Colonic mucosa (tissue), 4 donors: ENCODE results near the gene CELF3. TPM values are rescaled to one million over a fixed set of nuclear protein-coding genes. Genes with fewer than 3 reads are reported as not detected.

Source experiments
- DNase-seq: peaks from one replicate; pipeline ENCODE4 v3.0.0-alpha.2; 2020
- H3K27ac ChIP-seq: fragments of 200-600 bp; one replicate; pipeline ENCODE4 v1.8.0; 2021
- H3K27me3 ChIP-seq: fragments of 200-600 bp; one replicate; pipeline ENCODE4 v1.8.0; 2021
- H3K36me3 ChIP-seq: fragments of 200-600 bp; one replicate; pipeline ENCODE4 v1.8.0; 2021
- H3K4me1 ChIP-seq: fragments of 200-600 bp; one replicate; pipeline ENCODE4 v1.8.0; 2021; ENCODE audit warnings: mild to moderate bottlenecking
- H3K4me3 ChIP-seq: fragments of 200-600 bp; one replicate; pipeline ENCODE4 v1.8.0; 2021
- H3K9ac ChIP-seq, 2 donors: one replicate each; pipeline ENCODE4 v1.7.0; 2013; ENCODE audit warnings: control low read depth in 2 of 2, low read depth in 2 of 2, low read length in 2 of 2
- H3K9me3 ChIP-seq: fragments of 200-600 bp; one replicate; pipeline ENCODE4 v1.8.0; 2021
- CTCF ChIP-seq: fragments of 200-600 bp; IDR thresholded peaks from one replicate; pipeline ENCODE4 v1.8.0; 2022; ENCODE audit warnings: antibody characterized with exemption, mild to moderate bottlenecking
- intact Hi-C: fragments of 100-400 bp; cut with DNase I; formaldehyde crosslinking; loops from one replicate; pipeline ENCODE4 v1.14.1; 2022
- total RNA-seq, 2 donors: library from RNA; stranded (reverse); fragmentation: NEBNext Ultra II Directional in 1 of 2; extraction: Animal tissue kit (Norgen Biotek cat#: 25700) in 1 of 2; gene quantifications; one replicate each; pipeline ENCODE4 v1.2.1, GENCODE V29; 2021
- donor health status: healthy.
- donor health status: DM: no; HTN: no; CAD: no.
- donor health status: DM: no; HTN: no; CAD: no.

Gene CELF3
- total RNA-seq, 2 donors from 2014 or later: 2.7 to 2.8 TPM

GRCh38 chr1:151720554-151720953, 4.0 kb upstream of the CELF3 start:
- no peak for TF ChIP-seq CTCF
- Histone ChIP-seq H3K9me3 (no peaks in the 10 kb centered on the region), H3K36me3 (no peaks in the 10 kb centered on the region), H3K27ac (peak overlapping the region; percentile 45), H3K27me3 (no peaks in the 10 kb centered on the region), H3K4me1 (peaks cover 16% of the 10 kb centered on the region), H3K9ac (peak overlapping the region in 1 of 2 donors; percentile 60), H3K4me3 (peak overlapping the region; percentile 50)
- DNase-seq: no peak
- intact Hi-C loops: no loop called here

- no peaks in the 10 kb centered on the region for H3K9me3 ChIP-seq
- H3K4me1 ChIP-seq: peaks cover 16% of the 10 kb centered on the region
- no peak for TF ChIP-seq CTCF
- intact Hi-C loops: no loop called here
- peak overlapping the region; percentile 50 for H3K4me3 ChIP-seq
- no peaks in the 10 kb centered on the region for H3K27me3 ChIP-seq
- DNase-seq: no peak
- no peaks in the 10 kb centered on the region for H3K36me3 ChIP-seq
- peak overlapping the region; percentile 45 for H3K27ac ChIP-seq
- no peak overlapping the region for H3K9ac ChIP-seq
Measured at GRCh38 chr1:151720125-151720524, 3.5 kb upstream of the CELF3 start.

- Histone ChIP-seq H3K9me3 (no peaks in the 10 kb centered on the region), H3K4me3 (no peak overlapping the region), H3K27me3 (no peaks in the 10 kb centered on the region), H3K36me3 (no peaks in the 10 kb centered on the region), H3K4me1 (peaks cover 16% of the 10 kb centered on the region), H3K27ac (no peak overlapping the region), H3K9ac (no peak overlapping the region)
- DNase-seq: no peak
- intact Hi-C loops: no loop called here
- no peak for TF ChIP-seq CTCF
Measured at GRCh38 chr1:151718666-151719065, 2.1 kb upstream of the CELF3 start.

GRCh38 chr1:151718011-151718431, 1.4 kb upstream of the CELF3 start:
- DNase-seq: no peak
- peaks cover 16% of the 10 kb centered on the region for H3K4me1 ChIP-seq
- no peaks in the 10 kb centered on the region for H3K36me3 ChIP-seq
- H3K4me3 ChIP-seq: no peak overlapping the region
- no peak overlapping the region for H3K9ac ChIP-seq
- H3K27me3 ChIP-seq: no peaks in the 10 kb centered on the region
- no peaks in the 10 kb centered on the region for H3K9me3 ChIP-seq
- intact Hi-C loops: no loop called here
- TF ChIP-seq CTCF: no peak
- H3K27ac ChIP-seq: no peak overlapping the region

GRCh38 chr1:151716405-151716762, 219 bp downstream of the CELF3 start:
- H3K9me3 ChIP-seq: no peaks in the 10 kb centered on the region
- H3K9ac ChIP-seq: no peak overlapping the region
- DNase-seq: no peak
- no peaks in the 10 kb centered on the region for H3K36me3 ChIP-seq
- H3K27ac ChIP-seq: no peak overlapping the region
- intact Hi-C loops: no loop called here
- TF ChIP-seq CTCF: no peak
- H3K27me3 ChIP-seq: no peaks in the 10 kb centered on the region
- H3K4me1 ChIP-seq: peaks cover 11% of the 10 kb centered on the region
- no peak overlapping the region for H3K4me3 ChIP-seq
